Islet precursor cell (in vitro differentiated cells): ENCODE results near the gene CRYBB1.

Source experiments
- DNase-seq: peaks from one replicate; pipeline ENCODE4 v3.0.0-alpha.2; 2018

CRYBB1 gene

DNA sequence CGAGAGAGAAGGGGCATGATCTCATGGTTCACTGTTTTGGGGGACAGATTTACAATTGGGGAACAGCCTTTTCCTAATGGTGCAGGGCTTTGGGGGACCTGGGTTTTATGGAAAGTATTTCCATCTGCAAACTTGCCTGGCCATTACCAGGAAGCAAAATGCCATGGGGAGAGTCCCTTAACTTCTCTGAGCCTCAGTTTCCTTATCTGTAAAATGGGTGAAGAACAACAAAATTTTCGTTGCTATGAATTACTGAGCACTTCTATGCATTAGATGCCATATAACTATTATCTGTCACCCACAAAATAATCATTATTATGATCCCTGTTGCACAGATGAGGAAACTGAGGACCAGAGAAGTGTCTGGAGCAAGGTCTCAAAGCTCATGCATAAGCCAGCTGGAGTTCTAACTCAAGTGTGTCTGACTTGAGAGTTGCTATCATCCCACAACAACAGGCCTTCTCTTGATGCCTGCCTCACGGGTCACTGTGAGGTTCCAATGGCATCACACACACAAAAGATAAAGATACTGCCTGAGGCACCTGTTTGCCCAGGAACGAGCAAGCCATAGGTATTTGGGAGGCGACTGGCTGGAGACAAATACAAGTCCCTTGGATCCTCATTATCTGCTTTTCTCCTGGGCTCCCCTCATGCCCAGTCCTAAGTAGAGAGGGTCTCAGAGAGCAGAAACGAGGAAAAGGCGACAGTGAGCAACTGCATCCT lies 43.7 kb downstream of the CRYBB1 start:
- DNase-seq: no peak

DNA sequence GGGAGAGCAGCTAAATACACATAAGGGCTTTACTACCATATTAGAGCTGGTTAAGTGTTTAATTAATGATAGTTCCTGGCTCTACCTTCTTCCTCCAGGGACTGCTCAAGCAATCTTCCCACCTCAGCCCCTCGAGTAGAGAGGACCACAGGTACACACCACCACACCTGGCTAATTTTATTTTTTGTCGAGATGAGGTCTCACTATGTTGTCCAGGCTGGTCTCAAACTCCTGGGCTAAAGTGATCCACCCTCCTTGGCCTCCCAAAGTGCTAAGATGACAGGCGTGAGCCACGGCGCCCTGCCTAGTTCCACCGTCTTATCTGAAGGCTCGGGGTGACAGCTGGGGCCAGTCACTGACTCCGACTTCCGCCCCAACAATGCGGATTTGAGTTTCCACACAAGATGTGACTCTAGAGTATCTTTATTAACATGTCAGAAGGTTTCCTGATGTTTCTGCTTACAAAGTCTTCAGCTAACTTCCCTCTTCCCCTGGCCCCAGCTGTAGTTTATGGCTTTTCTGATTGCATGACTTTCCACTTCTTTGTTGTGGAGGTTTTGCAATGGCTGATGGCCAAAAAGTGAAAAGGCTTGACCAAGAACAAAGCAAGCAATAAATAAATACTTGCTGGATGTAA lies 44.7 kb downstream of the CRYBB1 start:
- DNase-seq: no peak

DNA sequence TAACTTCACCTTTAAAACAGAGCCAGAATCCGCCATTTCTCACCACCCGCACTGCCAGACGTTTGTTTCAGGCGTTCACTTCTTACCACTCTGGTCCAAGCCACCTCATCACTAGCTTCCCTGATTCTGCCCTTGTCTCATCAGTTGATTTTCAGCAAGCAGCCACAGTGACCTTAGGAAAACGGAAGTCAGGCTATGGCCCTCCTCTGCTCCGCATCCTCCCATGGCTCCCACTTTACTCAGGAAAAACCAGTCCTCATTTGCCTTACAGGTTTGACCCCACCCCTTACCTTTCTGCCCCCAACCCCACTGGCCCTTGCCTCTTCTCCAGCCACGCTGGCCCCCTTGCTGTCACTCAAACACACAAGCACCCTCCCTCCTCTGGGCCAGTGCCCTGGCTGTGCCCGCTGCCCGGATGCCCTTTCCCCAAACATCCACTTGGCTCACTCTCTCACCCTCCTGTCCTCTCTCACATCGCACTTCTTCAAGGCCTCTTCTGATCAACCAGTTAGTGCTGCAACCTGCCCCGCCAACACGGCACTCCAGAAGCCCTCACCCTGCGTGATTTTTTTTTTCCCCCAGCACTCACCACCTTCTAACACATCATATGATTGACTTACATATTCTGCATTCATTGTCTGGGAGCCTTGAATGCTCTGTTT lies 46.8 kb downstream of the CRYBB1 start:
- no peak for DNase-seq

DNA sequence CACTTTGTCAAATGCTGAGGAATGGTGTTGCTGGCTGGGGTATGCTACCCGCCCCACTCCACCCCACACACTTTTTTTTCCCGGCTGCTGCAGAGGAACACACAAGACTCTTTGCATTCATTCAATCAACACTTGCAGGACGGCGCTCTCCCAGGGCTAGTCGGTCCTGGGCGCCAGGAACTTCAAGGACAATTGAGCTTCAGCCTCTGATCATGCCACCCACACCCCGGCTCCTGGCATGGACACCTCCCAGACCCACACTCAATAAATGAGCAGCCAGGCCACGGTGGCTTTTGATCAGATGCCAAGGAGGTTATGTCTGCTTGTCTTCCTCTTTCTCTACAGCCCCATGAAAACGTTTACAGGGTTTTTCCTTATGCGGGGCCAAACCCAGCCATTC lies 47.7 kb downstream of the CRYBB1 start:
- no peak for DNase-seq

DNA sequence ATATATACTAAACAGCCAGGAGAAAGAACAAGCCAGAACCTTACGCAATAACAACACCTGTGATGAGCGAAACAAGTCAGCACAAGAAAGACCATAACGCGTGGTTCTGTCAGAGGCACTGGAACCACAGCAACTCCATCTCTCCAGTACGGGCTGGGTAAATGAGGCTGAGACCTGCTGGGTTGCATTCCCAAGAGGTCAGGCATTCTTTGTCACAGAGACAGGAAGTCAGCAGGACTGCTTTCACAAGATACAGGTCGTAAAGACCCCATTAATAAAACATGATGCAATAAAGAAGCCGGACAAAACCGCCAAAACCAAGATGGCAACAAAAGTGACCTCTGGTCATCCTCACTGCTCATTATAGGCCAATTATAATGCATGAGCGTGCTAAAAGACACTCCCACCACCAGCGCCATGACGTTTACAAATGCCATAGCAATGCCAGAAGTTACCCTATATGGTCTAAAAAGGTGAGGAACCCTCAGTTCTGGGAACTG lies 49.6 kb downstream of the CRYBB1 start:
- peak; percentile 97 for DNase-seq

DNA sequence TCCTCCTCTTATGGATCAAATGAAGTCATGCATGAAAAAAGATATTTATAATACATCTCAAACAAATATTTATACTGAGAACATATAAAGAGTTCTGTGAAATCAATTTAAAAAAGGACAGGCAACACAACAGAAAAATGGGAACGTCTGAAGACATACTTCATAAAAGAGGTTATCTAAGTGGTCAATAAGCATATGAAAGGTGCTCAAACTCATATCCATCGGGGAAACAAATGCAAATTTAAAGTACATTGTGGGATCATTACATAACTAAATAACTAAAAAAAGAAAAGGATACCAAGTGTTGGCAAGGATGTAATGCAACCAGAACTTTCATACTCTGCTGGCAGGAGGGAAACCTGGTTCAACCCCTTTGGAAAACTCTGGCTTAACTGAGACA lies 50.2 kb downstream of the CRYBB1 start:
- DNase-seq: no peak

DNA sequence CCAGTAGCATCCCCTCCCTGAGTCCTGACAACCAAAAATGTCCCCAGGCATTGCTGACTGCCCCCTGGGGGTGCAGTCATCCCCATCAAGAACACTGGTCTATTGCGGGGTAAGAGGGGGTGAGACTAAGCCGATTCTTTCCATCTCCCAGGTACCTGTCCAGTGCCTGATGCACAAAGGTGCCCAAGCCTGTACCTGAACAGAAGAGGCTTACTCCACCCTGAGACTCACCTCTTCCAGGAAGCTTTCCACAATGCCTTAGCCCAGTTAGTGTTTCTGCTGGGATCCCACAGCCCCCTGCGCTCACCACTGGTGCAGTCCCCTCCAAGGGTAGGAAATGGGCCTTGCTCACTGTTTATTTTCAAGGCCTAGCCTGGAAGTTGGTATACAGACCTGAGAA lies 50.8 kb downstream of the CRYBB1 start:
- DNase-seq: no peak

DNA sequence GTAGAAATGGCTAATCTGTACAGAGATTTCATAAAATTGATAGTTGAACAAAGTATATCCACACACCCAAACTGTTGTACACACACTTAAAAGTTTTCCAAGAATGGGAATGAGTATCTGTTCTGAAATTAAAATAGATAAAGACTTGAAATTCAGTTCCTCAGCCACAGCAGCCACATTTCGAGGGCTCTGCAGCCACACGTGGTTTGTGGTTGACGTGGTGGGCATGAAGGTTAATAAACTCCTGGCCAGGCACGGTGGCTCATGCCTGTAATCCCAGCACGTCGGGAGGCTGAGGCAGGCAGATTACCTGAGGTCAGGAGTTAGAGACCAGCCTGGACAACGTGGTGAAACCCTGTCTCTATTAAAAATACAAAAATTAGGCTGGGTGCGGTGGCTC lies 51.9 kb downstream of the CRYBB1 start:
- DNase-seq: no peak

DNA sequence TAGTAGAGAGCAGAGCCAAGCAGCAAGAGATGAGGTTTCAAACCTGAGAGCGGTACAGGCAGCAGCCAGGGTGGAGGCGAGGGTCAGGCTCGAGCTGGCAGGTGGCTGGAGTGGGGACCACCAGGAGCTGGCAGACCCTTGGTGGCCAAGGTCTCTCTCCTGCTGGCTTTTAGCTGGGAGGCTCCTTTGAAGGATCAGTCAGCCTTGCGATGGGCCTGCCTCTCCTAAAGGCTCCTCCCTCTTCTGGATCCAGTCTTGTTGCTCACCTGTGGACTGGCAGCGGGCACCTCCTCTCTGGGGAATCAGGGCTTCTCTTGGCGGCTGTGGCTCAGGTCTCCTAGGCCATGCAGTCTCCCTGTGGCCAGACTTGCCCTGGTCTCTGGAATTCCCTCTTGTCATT lies 52.6 kb downstream of the CRYBB1 start:
- DNase-seq: no peak

DNA sequence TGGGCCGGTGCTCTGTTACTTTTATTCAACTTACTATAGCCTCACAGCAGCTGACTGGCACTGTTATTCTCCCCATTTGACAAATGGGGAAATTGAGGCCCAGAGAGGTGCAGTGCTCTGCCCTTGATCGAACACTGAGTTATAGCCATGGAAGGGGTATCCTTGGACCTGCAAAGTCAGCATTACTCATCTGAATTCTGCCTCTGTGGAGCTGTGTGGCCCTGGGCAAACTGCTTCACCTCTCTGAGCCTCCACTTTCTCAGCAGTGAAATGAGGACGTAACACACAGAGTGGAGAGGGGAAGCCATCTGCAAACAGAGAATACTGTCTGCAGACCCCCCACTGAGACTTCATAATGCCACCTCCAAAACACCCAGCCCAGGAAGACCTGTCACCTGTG lies 53.2 kb downstream of the CRYBB1 start:
- DNase-seq: no peak

DNA sequence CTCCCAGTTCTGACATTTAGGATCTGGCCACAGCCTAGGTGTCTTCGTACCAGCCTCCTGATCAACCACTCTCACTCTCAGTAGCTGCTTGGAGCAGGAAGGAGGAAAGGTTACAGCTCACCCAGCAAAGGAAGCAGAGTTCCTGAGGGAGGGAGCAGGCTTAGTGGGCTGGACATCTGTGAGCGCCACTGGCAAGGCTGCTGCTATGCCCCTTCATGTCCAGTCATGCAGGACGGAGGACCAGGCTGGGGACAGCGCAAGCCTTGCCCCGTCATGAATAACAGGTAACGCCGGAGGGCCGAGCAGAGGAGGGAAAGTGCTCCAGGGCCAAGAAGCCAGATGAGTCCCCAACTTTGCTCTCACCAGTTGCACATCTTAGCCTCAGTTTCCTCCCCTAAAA lies 53.6 kb downstream of the CRYBB1 start:
- no peak for DNase-seq

DNA sequence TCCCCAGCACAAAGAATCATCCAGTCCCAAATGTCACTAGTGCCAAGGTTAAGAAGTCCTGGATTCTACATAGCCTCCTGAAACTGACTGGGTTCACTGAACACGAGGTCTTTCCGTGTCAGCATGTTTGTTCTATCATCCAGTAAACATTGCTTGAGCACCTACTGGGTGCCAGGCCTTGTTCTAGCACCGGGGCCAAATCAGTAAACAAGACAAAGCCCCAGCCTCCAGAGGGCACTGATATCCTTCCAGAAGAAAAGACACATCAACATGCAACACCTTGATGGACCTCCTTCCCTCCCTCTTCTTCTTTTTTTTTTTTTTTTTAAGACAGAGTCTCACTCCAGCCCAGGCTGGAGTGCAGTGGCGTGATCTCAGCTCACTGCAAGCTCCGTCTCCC lies 54.8 kb downstream of the CRYBB1 start:
- DNase-seq: no peak

DNA sequence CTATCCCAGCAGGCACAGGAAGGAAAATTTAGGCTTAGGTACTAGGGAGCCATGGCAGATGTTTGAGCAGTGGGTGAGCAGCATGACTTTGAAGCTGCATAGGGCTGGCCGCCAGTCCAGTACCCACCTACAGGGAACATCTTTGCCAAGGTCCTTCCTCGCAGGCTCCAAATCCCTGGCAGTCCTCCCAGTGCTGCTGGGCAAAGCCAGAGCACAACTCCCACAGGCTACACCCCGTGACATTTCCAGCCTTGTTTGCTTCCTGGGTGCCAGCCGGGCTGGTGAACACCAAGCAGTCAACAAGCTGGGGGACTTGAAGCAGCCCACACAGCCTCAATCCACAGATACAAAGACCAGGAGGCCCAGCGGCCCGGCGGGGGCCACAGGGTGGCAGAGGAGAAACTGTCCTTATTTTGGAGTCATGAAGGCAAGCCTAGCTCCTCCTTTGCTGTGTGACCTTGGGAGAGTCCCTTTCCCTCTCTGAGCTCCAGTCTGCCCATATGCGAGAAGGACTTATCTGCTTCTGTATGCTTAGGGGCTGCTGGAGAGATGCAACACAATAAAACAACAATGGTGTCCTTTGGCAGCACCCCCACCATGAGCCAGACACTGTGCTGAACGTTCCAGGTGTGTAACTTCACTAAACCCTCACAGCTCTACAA lies 55.9 kb downstream of the CRYBB1 start:
- DNase-seq: no peak

DNA sequence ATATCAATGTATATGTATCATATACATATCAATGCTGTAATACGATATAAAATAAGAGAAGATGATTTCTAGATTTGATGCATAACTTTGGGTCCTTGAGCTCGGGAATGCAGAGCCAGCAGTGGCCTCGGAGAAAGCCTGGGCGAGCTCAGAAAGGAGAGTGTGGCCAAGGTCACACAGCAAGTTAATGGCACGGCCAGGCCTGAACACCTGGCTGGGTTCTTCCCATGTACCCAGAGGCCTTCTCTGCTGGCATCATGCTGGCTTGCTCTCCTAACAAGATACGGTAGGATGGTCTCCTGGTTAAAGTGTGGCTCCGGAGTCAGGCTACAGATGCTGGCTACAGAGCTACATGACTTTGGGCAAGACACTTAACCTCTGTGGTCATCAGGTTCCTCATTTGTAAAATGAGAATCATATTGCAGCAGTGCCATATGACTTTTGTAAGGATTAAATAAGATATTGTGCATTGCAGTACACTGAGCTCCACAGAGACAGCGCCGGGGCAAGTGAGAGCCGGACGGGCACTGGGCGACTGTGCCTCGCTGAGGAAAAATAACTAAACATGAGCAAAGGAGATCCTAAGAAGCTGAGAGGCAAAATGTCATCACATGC lies 57.8 kb downstream of the CRYBB1 start:
- no peak for DNase-seq

DNA sequence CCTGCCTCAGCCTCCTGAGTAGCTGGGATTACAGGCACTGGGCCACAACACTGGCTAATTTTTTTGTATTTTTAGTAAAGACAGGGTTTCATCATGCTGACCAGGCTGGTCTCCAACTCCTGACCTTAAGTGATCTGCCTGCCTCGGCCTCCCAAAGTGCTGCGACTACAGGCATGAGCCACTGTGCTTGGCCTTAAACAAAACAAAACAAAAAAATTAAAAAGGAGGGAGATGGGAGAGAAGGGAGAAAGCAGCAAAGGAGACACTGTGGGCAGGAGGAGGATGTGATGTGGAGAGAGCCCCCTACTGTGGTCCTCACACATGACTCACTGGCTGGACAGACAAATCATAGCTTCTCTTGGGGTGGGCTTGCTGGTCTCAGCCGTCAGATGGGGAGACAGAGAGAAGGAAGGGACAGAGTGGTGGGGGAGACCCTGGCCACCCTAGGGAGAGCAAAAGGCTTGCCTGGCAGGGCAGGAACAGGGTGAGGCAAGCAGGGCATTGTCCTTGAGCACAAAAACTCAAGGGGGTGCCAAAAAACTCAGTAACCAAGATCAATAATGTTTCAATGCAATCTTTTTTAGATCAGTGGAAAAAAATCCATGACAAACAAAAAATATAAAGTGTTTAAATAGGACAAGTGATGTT lies 59.5 kb downstream of the CRYBB1 start:
- no peak for DNase-seq

DNA sequence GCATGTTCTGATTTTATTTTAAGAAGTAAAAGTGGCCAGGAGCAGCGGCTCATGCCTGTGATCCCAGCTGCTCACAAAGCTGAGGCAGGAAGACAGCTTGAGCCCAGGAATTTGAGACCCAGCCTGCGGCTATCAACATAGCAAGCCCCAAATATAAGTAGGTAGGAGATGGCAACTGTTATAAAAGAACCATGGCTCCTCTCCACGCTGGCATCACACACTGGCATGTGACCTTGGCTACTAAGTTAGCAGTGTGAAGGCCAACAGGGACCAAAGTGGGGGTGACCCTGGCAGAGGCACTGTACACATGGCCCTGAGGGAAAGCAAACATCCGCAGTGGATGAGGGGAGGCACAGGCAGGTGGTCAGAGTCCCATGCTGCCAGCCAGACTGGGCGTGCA lies 60.9 kb downstream of the CRYBB1 start:
- no peak for DNase-seq

DNA sequence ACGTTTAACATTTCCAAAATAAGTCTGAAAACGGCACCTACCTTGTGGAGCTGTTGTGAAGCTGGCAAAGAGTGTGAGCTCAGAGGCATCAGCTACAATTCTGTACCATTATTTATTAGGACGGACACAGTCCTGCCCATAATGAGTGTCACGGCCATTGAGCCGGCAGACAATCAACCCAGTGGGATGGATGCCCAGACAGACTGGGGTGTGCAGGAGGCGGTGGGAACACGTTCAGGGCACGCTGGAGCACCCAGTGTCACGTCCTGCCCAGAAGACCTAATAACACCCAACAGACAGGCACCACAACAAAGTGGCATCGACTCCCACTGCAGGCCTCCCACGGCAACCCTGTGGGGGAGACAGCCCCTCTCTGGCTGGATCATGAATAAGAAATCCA lies 62.3 kb downstream of the CRYBB1 start:
- no peak for DNase-seq

DNA sequence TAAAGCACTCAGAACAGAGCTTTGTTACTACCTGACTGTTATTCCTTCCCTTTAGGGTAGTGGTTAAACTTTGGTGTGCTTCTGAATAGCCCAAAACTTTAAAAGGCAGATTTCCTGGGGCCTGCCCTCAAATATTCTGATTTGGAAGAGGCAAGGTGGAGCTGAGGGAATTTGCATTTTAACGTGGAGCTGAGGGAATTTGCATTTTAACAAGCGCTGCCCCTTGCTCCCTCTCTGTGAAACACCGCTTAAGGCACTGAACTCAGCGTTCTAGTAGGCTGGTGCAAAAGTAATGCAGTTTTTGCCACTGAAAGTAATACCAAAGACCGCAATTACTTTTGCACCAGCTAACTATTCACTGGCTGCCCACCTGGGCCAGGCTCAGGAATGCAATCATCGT lies 62.9 kb downstream of the CRYBB1 start:
- no peak for DNase-seq

DNA sequence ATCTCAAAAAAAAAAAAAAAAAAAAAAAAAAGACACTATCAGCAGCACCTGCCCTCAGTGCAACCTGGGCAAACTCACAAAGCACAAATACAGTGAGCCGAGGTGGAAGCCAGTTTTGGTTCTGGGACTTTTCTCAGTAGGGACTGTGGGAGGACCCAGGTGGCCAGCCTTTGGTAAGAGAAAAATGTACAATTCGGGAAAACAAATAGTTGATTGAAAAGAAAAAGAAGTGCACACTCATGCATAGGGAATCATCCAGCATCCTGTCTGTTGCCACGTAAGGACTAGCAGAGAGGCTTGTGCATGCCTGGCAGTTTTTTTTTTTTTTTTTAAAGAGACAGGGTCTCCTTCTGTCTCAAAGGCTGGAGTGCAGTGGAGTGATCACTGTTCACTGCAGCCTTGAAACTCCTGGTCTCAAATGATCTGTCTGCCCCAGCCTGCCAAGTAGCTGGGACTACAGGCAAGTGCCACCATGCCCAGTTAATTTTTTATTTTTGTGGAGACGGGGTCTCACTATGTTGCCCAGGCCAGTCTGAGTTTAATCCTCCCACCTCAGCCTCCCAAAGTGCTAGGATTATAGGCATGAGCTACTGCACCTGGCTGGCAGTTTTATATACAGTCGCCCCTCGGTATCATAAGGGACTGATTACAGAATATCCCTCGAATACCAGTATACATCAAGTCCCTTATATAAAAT lies 64.6 kb downstream of the CRYBB1 start:
- peak; percentile 66 for DNase-seq

DNA sequence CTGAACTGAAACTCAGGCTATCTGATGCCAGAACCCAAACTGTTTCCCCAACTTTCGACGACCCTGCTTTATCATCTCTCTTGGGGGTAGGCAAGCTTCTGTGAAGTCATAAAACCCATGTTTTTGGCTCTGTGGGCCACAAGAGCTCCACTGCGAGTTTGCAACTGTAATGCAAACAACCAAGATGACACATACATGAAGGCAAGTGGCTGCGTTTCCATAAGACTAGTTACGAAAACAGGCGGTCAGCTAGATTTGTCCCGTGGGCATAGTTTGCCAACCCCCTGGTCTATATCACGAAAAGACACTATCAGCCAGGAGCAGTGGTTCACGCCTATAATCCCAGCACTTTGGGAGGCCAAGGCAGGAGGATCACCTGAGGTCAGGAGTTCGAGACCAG lies 65.4 kb downstream of the CRYBB1 start:
- DNase-seq: no peak

DNA sequence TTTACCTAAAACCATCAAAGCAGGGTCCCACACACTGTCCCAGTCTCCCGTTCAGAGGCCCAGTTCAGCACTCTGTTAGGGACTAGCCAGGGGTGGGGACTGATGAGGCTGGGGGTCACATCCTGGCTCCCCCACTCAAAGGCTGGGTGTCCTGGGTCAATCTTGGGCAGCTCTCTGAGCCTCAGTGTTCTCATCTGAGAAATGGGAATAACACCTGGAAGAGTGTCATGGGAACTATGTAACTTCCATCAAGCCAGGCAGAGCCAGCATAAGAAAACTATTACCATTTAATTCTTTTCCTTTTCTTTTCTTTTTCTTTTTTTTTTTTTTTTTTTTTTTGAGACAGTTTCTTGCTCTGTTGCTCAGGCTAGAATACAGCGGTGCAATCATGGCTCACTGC lies 66.3 kb downstream of the CRYBB1 start:
- no peak for DNase-seq

DNA sequence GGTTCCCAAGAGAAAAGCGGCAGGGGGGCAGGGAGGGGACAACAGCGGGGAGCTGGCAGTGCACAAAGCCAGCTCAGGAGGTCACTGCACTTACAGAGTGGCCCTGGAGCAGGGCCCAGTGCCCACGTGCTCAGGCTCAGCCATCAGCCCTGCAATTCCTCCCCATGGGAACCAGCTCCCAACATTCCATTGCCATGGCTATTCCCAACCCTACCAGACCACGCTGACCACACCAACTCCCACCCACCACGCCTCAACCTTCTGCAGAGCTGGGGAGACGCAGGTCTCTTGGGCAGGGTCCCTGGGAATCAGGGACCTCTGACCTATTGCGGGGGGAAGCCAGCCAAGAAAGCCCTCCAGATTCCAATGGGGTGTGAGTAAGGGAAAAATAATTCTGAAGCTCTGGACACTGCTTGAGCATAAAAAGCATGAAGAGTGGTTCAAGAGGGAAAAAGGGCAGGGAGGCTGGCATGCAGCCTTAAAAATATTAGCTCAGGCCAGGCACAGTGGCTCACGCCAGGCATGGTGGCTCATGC lies 67.3 kb downstream of the CRYBB1 start:
- DNase-seq: peak; percentile 84
